DMS79 (cell line): ENCODE data around the gene PCID2.

Experiments used
- DNase-seq: peaks from one replicate; lab custom pipeline; 2025; lab: John Stamatoyannopoulos, UW

Gene PCID2

GRCh38 chr13:113187263-113187669 is 21.2 kb downstream of the PCID2 start:
- no peak for DNase-seq

- DNase-seq = no peak
Measured at GRCh38 chr13:113186061-113186900, 22.2 kb downstream of the PCID2 start.

GRCh38 chr13:113184568-113185440 is 23.7 kb downstream of the PCID2 start:
- no peak for DNase-seq

- no peak for DNase-seq
Measured at GRCh38 chr13:113183450-113184129, 24.9 kb downstream of the PCID2 start.

- no peak for DNase-seq
Measured at GRCh38 chr13:113182046-113182445, 26.4 kb downstream of the PCID2 start.

- no peak for DNase-seq
Measured at GRCh38 chr13:113179374-113180230, 28.9 kb downstream of the PCID2 start.

GRCh38 chr13:113178896-113179167 is 29.6 kb downstream of the PCID2 start:
- DNase-seq = no peak

GRCh38 chr13:113178070-113178895 is 30.2 kb downstream of the PCID2 start:
- DNase-seq = no peak

- no peak for DNase-seq
Measured at GRCh38 chr13:113176822-113177221, 31.6 kb downstream of the PCID2 start.

GRCh38 chr13:113176280-113176679 is 32.2 kb downstream of the PCID2 start:
- no peak for DNase-seq

GRCh38 chr13:113172419-113172926 is 36.0 kb downstream of the PCID2 start:
- no peak for DNase-seq

GRCh38 chr13:113171250-113172125 is 37.0 kb downstream of the PCID2 start:
- peak; percentile 28 for DNase-seq

- DNase-seq = no peak
Measured at GRCh38 chr13:113170511-113170910, 38.0 kb downstream of the PCID2 start.

- DNase-seq = no peak
Measured at GRCh38 chr13:113169277-113170272, 38.9 kb downstream of the PCID2 start.

- no peak for DNase-seq
Measured at GRCh38 chr13:113168211-113168610, 40.3 kb downstream of the PCID2 start.

- DNase-seq = no peak
Measured at GRCh38 chr13:113167575-113167974, 40.9 kb downstream of the PCID2 start.

- DNase-seq = no peak
Measured at GRCh38 chr13:113167155-113167554, 41.3 kb downstream of the PCID2 start.

- DNase-seq = no peak
Measured at GRCh38 chr13:113166681-113167080, 41.8 kb downstream of the PCID2 start.
